DMS153 treated with DMSO at 0.1 percent for 48 hours (cell line): ENCODE results near the gene TC2N.
"Not testable (repeated sequence)": the region's sequence is repeated elsewhere in the genome, so short reads cannot be mapped to it uniquely, and the experiment has no call there.

Source experiments
- DNase-seq: peaks from one replicate; lab custom pipeline; 2025; ENCODE audit not compliant: unreplicated experiment; lab: John Stamatoyannopoulos, UW

Gene TC2N

DNA sequence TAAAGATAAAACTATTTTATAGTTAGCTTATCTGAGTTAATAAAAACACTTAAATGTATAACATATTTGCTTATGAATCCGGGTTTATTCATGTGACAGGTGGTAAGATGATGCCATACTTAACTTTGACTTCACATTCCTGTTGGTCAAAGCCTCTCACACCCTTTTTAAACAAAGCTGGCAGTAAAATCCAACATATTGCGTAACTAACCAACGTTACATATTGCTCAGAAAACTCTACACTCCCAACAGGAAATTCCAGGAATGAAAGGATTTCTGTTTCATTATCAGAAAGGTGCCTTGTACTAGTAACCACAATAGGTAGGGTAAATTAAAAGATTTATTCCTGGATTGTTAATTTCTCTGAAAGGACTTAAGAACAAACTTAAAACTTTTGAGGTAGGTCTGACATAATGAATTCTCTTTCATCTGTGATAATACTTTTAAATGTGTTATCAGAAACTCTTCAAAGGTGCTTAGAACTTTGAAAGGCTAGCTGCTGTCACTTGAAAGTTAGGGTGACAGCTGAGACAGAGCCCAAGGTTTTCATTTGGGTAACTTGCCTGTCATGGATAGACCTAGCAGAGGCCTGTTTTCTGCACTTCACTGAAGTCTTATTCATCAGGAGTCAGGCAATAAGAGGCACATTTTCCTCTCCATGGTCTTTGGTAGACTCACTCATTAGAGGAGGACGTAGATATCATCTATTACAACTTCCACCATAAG, 111.6 kb downstream of the TC2N start:
- no peak for DNase-seq

DNA sequence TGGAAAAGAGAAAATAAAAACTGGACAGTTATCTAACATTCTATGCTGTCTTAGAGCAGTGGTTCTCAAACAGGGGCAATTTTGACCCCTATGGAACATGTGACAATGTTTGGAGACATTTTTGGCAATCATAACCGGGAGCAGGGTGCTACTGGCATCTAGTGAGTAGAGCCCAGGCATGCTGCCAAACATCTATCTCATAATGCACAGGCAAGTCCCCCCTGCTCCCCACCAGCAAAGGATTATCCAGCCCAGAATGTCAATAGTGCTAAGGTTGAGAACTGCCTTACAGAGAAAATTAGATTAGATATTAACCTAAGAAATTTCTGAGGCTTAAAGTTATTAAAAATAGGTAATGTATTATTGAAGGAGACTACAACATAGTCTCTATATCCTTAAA, 112.5 kb downstream of the TC2N start:
- no peak for DNase-seq

DNA sequence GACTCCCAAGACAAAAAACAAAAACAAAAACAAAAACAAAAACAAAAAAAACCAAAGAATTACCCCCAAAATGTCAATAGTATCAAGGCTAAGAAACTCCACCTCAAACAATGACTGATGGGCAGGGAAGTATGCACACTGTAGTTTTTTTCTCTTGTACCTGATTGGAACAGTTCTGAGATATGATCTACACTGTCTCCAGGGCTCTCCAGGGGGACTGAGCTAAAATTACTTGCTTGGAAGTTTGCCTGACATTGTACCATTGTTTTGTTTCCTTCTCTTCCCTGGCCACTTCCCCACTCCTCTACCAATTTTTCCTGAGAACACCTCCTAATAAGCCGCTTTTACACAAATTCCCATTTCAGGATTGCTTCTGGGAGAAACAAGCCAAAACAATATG, 113.2 kb downstream of the TC2N start:
- no peak for DNase-seq

DNA sequence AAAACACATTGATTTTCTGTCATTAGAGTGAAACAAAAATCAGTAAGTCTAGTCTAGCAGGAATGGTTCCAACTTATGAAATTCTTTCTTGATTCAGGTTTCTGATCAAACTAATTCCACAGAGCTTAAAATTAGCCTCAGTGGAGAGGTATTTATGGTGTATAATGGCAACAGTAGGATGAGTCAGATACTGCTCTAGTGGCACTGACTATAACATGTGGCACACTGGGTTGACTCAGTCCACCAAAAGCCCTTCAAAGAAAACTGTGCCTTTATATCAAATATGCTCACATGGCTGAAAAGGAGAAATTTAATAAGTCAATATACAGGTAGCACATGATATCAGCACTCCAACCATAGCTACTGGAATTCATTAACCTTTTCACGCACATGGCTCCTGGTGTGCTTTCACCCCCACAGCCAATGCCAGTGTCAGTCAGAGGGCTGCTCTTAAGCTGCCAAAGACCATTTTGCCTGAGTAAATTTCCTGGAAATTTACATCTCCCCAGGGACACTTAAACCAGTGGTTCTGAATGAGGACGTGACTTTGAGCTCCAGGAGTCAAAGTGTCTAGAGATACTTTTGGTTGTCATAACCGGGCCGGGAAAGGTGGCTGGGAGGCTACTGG, 113.7 kb downstream of the TC2N start:
- no peak for DNase-seq

DNA sequence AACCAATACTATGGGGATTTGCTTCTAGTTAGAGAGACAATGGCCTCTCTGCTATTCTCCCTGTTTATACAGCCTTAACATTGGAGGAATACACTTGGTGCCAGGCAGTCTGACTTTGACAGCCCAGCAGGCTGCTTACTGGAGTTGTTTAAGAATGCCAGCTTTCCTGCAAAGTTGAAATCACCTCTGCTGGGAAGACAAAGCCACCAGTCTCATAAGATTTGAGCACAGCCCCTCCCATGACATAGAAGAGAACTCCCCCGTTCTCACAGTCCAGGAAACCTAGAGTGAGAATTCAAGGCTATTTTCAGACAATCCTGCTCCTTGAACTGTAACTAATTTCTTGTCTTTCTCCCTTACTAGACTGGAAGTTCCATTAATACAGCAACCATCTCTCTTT, 114.4 kb downstream of the TC2N start:
- no peak for DNase-seq

DNA sequence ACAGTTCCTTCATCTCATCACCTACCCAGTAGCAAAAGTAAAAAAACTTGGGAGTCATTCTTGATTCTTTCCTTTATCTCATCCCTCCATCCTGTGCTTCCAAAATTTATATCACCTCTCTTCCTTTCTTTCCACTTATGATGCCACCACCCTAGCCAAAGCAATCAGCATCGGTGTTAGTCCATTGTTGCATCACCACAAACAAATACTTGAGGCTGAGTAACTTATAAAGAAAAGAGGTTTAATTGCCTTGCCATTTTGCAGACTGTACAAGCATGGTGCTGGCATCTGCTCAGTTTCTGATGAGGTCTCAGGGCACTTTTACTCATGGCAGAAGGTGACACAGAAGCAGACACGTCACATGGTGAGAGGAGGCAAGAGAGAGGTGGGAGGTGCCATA, 115.6 kb downstream of the TC2N start:
- no peak for DNase-seq

DNA sequence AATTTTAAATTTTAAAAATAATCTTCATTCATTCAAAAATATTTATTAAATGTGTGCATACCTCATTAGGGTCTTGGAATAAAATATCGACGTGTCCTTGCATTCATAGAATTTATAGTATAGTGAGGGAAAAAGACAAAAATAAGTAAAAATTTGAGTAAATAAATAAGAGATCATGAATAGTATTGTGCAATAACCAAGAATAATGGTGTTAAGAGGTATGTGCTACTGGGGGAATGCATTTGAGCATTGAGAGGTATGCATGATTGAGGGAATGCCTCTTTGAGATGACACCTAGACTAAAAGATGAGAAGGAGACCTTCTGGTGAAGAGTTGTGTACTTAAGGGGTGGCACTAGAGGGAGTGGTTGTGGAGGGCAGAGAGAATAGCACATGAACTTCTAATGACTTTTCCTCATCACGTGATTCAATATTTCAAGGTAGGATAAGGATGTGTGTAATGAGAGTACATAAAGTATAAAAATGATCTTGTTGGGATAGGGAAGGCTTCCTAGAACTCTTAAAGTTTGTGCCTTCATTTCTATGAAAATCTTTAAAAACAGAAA, 116.6 kb downstream of the TC2N start:
- DNase-seq, result no peak

DNA sequence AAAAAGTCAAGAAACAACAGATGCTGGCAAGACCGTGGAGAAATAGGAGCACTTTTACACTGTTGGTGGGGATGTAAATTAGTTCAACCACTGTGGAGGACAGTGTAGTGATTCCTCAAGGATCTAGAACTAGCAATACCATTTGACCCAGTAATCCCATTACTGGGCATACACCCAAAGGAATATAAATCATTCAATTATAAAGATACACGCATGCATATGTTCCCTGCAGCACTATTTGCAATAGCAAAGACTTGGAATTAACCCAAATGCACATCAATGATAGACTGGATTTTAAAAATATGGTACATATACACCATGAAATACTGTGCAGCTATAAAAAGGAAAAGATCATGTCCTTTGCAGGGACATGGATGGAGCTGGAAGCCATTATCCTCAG, 117.5 kb downstream of the TC2N start:
- DNase-seq, result no peak

DNA sequence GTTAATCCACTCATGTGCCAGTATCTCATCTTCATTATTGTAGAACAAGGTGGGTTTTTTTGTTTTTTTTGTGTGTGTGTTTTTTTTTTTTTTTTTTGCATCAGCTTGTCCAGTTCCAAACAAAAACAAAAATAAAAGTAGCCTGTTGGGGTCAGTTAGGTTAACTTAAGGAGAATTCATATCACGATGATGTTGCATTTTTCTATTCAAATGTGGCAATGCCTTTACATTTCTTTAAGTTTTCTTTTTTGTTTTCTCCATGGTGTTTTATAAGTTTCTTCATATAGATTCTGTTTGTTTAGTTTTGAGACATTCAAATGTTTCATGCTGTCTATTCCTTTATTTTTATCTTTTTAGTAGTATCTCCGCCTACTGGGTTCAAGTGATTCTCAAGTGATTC, 119.3 kb downstream of the TC2N start:
- no peak for DNase-seq

DNA sequence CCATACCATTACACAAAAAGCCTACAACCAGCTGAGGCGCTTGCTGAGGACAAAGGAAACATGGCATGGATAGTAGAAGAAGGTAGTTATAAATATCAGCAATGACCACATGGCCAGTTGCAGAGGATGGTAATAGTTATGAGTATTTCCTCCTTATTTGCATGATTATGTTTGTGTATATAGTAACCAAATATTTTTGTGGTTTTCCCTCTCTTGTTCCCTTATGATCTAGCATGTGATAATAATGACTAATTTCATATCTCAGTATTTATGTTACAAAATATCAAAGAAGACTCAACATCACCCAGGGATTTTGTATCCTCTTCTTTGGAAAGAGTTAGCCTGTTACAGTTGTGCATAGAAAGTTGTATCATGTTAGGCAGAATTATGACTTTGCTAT, 122.0 kb downstream of the TC2N start:
- DNase-seq, result no peak

DNA sequence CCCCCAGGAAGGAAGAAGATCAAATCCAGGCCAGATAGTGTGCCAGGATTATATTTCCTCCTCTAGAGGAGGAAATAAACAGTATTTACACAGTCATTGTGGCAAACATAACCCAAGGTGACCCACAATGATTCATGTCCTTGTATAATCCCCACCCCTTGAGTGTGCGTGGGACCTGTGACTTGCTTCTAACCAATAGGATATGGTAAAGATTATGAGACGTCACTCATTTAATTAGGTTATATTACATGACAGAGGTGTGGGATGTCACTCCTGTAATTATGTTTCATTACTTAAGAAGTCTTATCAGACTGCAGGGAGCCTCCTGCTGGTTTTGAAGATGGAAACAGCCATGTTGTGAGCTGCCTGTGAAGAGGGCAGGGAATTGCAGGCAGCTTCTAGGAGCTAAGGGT, 123.3 kb downstream of the TC2N start:
- DNase-seq, result no peak

DNA sequence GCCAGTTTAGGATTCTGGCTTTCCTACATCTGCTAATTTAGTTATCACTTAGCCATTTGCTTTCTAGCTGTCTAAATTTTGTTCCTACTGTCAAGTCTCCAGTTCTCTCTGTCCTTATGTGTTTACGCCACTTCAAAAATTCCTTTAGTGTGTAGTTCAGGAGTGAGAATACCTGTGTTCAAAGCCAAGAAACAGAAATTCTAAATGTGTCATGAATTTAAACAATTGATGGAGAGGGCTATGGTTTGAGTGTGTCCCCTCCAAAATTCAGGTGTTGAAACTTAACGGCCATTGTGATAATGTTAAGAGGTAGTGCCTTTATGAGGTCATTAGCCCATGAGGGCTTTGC, 124.1 kb downstream of the TC2N start:
- no peak for DNase-seq

DNA sequence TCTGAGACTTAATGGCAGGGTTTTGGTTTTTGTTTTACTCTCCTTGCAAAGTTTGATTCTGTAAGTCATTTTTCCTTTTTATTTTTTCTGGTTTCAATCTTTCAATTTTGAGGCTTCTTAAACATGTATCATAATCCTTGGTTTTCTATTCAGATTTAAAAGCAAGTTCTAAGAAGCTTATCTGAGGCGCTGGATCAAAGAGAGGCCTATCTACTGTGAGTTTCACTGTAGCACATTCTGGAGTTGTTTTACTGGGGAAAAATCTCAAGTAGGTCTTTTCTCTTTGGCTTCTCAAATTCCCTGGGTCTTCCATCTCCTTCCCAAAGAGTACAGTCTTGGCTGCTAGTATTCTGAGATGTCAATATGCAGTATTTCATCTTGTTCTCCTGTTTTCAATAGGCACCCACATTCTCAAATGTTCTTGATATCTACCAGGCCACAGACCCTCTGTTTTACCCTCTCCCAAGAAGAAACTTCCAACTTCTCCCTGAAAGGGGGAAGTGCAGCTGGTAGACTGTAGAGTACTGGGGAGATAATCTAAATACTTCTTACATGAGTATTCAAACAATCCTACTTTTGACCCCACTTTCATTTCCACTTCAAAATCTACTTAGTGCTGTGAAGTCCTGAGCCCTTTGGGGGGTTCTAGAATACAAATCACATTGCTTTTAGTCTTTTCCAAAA, 124.6 kb downstream of the TC2N start:
- no peak for DNase-seq

DNA sequence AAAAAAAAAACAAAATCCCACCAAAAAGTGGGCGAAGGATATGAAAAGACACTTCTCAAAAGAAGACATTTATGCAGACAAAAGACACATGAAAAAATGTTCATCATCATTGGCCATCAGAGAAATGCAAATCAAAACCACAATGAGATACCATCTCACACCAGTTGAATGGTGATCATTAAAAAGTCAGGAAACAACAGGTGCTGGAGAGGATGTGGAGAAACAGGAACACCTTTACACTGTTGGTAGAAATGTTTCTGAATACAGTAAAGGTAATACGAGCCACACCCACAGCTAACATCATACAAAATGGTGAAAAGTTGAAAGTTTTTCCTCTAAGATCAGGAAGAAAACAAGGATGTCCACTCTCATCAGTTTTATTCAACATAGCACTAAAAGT, 127.5 kb downstream of the TC2N start:
- DNase-seq, result not testable (repeated sequence)

DNA sequence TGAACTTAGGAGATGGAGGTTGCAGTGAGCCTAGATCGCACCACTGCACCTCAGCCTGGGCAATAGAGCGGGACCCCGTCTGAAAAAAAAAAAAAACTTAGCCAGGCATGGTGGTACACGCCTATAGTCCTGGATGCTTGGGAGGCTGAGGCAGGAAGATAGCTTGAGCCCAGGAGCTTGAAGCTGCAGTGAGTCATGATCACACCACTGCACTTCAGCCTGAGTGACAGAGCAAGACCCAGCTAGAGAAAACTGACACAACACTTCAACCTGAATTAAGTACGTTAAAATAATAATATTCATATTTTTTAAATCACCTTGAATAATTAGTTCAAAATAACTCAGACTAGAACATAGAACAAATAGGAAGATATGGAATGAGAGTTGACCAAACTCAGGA, 129.7 kb downstream of the TC2N start:
- DNase-seq, result no peak

DNA sequence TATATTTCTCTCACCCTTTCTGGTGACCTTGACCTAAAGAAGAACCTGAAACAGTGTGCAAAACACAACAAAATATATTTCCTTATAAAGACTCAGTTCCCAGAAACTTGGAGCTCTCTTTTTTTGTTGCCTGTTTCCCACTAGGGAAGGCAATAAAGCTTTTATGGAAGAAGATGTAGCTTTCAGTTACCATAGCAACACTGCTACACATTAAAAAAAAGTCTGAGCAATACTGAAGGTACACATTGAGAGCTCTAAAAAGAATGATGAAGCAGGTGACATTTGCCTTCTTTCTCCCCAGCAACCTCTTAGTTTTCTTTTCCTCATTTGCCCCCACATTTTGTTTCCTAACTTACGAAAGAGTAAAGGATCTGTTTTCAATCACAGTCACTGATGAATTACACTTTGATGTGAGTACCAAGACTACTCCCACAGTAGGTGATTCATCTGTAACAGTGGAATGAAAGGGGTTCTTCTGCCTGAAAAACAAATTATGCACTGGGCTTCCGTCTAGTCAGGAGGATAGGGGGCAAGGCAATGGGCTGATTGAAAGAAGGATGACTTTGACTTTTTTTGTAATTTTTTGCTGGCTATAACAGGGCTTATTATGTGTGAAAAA, 134.4 kb downstream of the TC2N start:
- DNase-seq, result no peak

DNA sequence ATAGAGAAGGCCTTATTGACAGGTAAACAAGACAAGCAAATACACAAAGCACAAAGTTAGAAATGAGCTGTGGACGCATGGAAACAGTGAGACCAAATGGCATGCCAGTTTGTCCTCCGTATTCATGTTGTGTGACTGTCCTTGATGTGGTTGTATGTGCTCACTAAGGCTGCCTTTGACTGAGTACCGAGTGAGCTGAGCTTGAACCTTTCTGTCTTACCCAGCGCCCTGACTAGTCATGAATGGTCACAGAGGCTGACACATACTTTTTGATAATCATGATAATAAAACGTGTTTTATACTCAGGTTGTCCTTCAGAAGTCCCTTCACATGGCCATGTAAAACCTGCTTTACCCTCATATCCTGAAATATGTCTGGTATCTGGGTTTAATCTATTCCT, 134.9 kb downstream of the TC2N start:
- DNase-seq, result no peak

DNA sequence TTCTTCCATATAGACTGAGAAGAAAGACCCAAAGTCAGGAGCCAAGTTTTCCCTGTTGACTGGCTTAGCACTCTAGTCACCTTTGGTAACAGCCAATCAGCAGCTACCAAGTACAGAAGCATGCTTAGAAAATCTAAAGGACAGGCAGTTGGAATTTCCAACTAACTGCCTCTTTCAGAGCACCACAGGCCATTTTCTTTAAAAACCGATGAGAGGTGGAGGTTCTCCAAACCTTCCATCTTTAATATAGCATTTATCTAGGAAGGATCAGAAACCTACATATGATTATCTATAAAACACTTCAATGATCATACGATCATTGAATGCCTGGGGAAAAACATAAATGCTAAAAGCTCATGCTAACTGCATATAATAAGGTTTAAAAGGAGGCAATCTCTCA, 135.3 kb downstream of the TC2N start, which contains the start of gene CATSPERB:
Gene CATSPERB (minus strand): TSS at position 101 of the 400 bp plus-strand sequence. CDS start 2,607 bp downstream, outside the sequence.
- no peak for DNase-seq

DNA sequence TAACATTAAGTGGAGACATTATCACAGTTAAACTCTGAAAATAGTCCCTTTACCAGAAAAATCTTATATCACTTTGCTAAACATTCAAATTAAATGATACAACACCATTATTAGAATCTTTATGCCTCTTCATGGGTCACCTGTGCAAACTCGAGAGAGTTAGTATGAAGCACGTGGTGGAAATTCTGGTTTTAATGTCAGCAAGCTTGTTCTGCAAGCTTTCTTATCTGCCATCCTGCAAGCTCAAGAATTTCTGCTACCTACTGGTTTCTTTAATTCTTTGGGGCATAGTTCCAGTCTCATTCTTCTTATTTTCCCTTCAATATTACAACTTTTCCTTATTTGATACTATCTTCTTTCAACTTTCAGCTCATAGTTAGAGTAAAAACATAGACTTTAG, 136.3 kb downstream of the TC2N start:
- no peak for DNase-seq

DNA sequence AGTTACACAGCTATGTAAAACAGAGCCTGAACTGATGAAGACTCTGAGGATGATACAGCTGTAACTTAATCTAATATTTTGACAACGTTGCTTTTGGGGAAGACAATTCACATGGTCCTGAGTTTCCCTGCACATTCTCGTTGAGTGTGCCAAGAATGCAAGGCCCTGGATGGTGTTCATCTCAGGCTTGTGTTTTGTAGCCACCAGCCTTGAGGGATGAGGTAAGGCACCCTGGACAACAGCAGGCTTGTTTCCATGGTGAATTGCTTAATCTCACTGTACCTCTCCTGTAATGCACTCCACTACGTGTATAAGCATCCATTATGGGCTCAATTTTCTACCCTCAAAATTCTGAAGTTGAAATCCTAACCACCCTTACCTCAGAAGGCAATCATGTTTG, 137.6 kb downstream of the TC2N start:
- no peak for DNase-seq
